ENCODE measurements around the gene LRRC61. TPM values are rescaled to one million over a fixed set of nuclear protein-coding genes. Genes with fewer than 3 reads are reported as not detected.
A peak's percentile ranks its signal among the peaks of the same experiment; 100 is the strongest.

The LRRC61 gene
- polyA plus RNA-seq, 1 donor (not counting 4 experiments of a cell fraction or from before 2014, with no cell fraction given): 1.0 TPM

GRCh38 chr7:150340875-150341262 lies 17.7 kb downstream of the LRRC61 start:
- H3K36me3 ChIP-seq (ENCODE audit: control insufficient read depth in 2 of 2, extremely low read depth in 1 of 2, insufficient read depth in 2 of 2, low read length in 2 of 2): no peaks in the 10 kb centered on the region
- no peaks in the 10 kb centered on the region for H3K79me2 ChIP-seq (ENCODE audit: control insufficient read depth, insufficient read depth, low read length)
- no peak for FAIRE-seq
- no peaks in the 10 kb centered on the region for H3K9me3 ChIP-seq (ENCODE audit: control insufficient read depth, low read depth, low read length)
- no peak overlapping the region for H3K27ac ChIP-seq (ENCODE audit: control insufficient read depth, insufficient read depth, low read length)
- dilution Hi-C loops (cut with MboI; ENCODE audit: extremely low pct_ligation_motif_present, low sequenced_read_pairs): no loop called here
- DNase-seq (ENCODE audit: low read depth, low spot score): no peak
- H3K4me3 ChIP-seq (ENCODE audit: control insufficient read depth in 2 of 3, extremely low read depth in 1 of 3, insufficient read depth in 2 of 3, low read depth in 1 of 3, low read length in 3 of 3): no peak overlapping the region
- H3K9me1 ChIP-seq (ENCODE audit: control insufficient read depth, extremely low read depth, insufficient read depth, low read length): no peaks in the 10 kb centered on the region
- H4K20me1 ChIP-seq (ENCODE audit: control insufficient read depth, extremely low read depth, insufficient read depth, low read length): no peaks in the 10 kb centered on the region
- no peak overlapping the region for H3K9ac ChIP-seq (ENCODE audit: control insufficient read depth, extremely low read depth, insufficient read depth, low read length)
- TF ChIP-seq, protein P1, sequence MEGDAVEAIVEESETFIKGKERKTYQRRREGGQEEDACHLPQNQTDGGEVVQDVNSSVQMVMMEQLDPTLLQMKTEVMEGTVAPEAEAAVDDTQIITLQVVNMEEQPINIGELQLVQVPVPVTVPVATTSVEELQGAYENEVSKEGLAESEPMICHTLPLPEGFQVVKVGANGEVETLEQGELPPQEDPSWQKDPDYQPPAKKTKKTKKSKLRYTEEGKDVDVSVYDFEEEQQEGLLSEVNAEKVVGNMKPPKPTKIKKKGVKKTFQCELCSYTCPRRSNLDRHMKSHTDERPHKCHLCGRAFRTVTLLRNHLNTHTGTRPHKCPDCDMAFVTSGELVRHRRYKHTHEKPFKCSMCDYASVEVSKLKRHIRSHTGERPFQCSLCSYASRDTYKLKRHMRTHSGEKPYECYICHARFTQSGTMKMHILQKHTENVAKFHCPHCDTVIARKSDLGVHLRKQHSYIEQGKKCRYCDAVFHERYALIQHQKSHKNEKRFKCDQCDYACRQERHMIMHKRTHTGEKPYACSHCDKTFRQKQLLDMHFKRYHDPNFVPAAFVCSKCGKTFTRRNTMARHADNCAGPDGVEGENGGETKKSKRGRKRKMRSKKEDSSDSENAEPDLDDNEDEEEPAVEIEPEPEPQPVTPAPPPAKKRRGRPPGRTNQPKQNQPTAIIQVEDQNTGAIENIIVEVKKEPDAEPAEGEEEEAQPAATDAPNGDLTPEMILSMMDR (optimal IDR thresholded peaks at IDR 0.05 in 1 of 3, IDR thresholded peaks at IDR 0.05 in 1 of 3, conservative IDR thresholded peaks at IDR 0.05 in 1 of 3; ENCODE audit: extremely low read depth in 1 of 3, insufficient read depth in 2 of 3, low read length in 3 of 3): no peak
- TF ChIP-seq EZH2 (IDR thresholded peaks at IDR 0.05; ENCODE audit: low read length): no peak
- H2AFZ ChIP-seq (ENCODE audit: control insufficient read depth, low read length): no peak overlapping the region
- H3K4me1 ChIP-seq (ENCODE audit: control insufficient read depth, extremely low read depth, insufficient read depth, low read length): no peaks in the 10 kb centered on the region
- H3K4me2 ChIP-seq (ENCODE audit: control insufficient read depth, extremely low read depth, insufficient read depth, low read depth, low read length): no peak overlapping the region
- peaks cover 47% of the 10 kb centered on the region for H3K27me3 ChIP-seq (ENCODE audit: control insufficient read depth, extremely low read depth, insufficient read depth, low read length)

DNA sequence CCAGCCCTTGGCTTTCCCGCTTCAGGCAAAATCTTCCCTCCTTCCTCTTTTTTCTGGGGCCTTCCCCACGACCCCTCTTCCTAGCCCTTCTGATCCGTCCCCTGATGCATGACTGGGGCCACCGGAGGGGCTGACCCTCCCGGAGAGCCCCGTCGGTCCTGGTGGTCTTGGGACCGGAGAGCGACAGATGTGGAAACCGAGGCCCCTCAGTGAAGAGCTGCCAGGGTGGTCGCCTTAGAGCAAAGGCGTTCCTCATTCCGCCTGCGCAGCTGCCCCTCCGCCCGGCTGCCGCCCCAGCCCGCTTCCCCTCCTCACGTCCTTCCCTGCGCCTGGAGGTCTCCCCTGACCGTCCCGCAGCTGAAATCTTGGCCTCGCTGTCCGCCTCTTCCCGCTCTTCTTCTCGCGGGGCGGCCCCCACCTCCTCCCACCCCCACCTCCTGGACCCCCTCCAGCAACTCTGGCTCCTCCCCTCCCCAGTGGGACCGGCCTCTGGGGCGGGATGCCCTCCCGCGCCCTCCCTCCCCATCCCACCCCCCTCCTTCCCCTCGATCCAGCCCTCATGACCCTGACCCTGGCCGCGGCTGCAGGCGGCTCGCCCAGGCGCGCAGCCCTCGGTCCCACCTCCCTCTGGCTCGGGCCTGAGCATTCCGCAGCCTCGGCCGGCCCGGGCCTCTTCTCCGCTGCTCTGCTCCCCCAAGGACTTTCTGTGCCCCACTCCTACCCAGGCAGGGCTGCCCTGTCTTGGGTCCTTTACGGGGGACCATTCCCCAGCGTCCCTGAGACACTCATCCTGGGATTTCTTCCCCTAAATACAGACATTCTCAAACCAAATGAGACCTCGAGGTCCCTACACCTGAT lies 18.3 kb downstream of the LRRC61 start, which contains the start of gene RARRES2:
Gene RARRES2 (minus strand): TSS at position 367 of the 858 bp plus-strand sequence. CDS start 1,020 bp downstream, outside the sequence.
- no peaks in the 10 kb centered on the region for H4K20me1 ChIP-seq (ENCODE audit: control insufficient read depth, extremely low read depth, insufficient read depth, low read length)
- H3K4me1 ChIP-seq (ENCODE audit: control insufficient read depth, extremely low read depth, insufficient read depth, low read length): no peaks in the 10 kb centered on the region
- no peak within 1 kb of the TSS for H3K4me3 ChIP-seq (ENCODE audit: control insufficient read depth in 2 of 3, extremely low read depth in 1 of 3, insufficient read depth in 2 of 3, low read depth in 1 of 3, low read length in 3 of 3)
- H3K27me3 ChIP-seq (ENCODE audit: control insufficient read depth, extremely low read depth, insufficient read depth, low read length): peaks cover 47% of the 10 kb centered on the region
- H3K4me2 ChIP-seq (ENCODE audit: control insufficient read depth, extremely low read depth, insufficient read depth, low read depth, low read length): no peak within 1 kb of the TSS
- no peaks in the 10 kb centered on the region for H3K9me1 ChIP-seq (ENCODE audit: control insufficient read depth, extremely low read depth, insufficient read depth, low read length)
- H3K9me3 ChIP-seq (ENCODE audit: control insufficient read depth, low read depth, low read length): no peaks in the 10 kb centered on the region
- no peak within 1 kb of the TSS for H2AFZ ChIP-seq (ENCODE audit: control insufficient read depth, low read length)
- no peaks in the 10 kb centered on the region for H3K79me2 ChIP-seq (ENCODE audit: control insufficient read depth, insufficient read depth, low read length)
- H3K27ac ChIP-seq (ENCODE audit: control insufficient read depth, insufficient read depth, low read length): no peak within 1 kb of the TSS
- no peaks in the 10 kb centered on the region for H3K36me3 ChIP-seq (ENCODE audit: control insufficient read depth in 2 of 2, extremely low read depth in 1 of 2, insufficient read depth in 2 of 2, low read length in 2 of 2)
- dilution Hi-C loops (cut with MboI; ENCODE audit: extremely low pct_ligation_motif_present, low sequenced_read_pairs): no loop called here
- TF ChIP-seq, protein P1 (optimal IDR thresholded peaks at IDR 0.05 in 1 of 3, IDR thresholded peaks at IDR 0.05 in 1 of 3, conservative IDR thresholded peaks at IDR 0.05 in 1 of 3; ENCODE audit: extremely low read depth in 1 of 3, insufficient read depth in 2 of 3, low read length in 3 of 3): no peak
- peak; percentile 82 for TF ChIP-seq EZH2 (IDR thresholded peaks at IDR 0.05; ENCODE audit: low read length)
- DNase-seq (ENCODE audit: low read depth, low spot score) (no peak), FAIRE-seq (no peak)
- no peak within 1 kb of the TSS for H3K9ac ChIP-seq (ENCODE audit: control insufficient read depth, extremely low read depth, insufficient read depth, low read length)
